Activated CD4-positive, alpha-beta memory T cell treated with anti-CD3 and anti-CD28 coated beads for 36 hours (primary cell): Measurements from ENCODE around the gene SOX6. TPM values are rescaled to one million over a fixed set of nuclear protein-coding genes. Genes with fewer than 3 reads are reported as not detected.

Source experiments
- CTCF ChIA-PET: fragments of 350-600 bp; sonication (Branson Sonifier 250); formaldehyde crosslinking; loops from one replicate; lab custom pipeline; 2021; ENCODE audit warnings: antibody characterized with exemption, inconsistent platforms; lab: Charles Lee
- POLR2A ChIA-PET: fragments of 350-600 bp; sonication (Branson Sonifier 250); formaldehyde crosslinking; loops from one replicate; lab custom pipeline; 2021; ENCODE audit warnings: antibody characterized with exemption; lab: Charles Lee
- DNase-seq: peaks from one replicate; pipeline ENCODE4 v3.0.0-alpha.2; 2020
- H3K27ac Mint-ChIP-seq: one replicate; pipeline ENCODE4 v1.8.0; 2021; ENCODE audit warnings: mixed read lengths
- H3K27me3 Mint-ChIP-seq: one replicate; pipeline ENCODE4 v1.8.0; 2021; ENCODE audit warnings: mixed read lengths
- H3K36me3 Mint-ChIP-seq: one replicate; pipeline ENCODE4 v1.8.0; 2021; ENCODE audit warnings: mixed read lengths
- H3K4me1 Mint-ChIP-seq: one replicate; pipeline ENCODE4 v1.8.0; 2021; ENCODE audit warnings: low read depth, mixed read lengths
- H3K4me3 Mint-ChIP-seq: one replicate; pipeline ENCODE4 v1.8.0; 2021; ENCODE audit warnings: mild to moderate bottlenecking, mixed read lengths
- H3K9me3 Mint-ChIP-seq: one replicate; pipeline ENCODE4 v1.8.0; 2021; ENCODE audit warnings: mixed read lengths
- intact Hi-C: fragments of 100-400 bp; cut with micrococcal nuclease; formaldehyde crosslinking; loops from one replicate; pipeline ENCODE4 v1.15.1; 2023
- total RNA-seq, 2 experiments: library from RNA; stranded (reverse); gene quantifications; one replicate each; pipeline ENCODE4 v1.2.3, GENCODE V29; 2021

Gene SOX6
- total RNA-seq, 2 experiments from 2014 or later: not detected

DNA sequence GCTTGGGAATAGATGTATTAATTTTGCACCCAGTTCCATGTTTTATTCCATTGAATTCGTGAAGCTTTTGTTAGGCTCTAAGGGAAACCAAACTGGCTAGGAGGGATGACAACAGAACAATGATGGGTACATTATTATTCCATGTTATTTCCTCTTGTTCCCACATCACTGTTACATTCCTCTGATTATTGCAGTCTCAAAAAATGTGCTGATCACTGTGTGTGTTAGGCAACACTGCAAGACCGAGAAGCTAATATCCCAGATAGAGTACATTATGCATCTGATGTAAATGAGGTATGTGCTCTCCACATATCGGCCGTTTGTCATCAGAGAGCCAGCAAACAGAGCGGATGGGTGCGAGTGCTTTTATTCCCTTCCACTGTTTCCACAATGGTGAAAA lies 327.9 kb downstream of the SOX6 start:
- ChIA-PET CTCF (no interaction called here), POLR2A (no interaction called here)
- no peak overlapping the region for H3K4me3 Mint-ChIP-seq
- H3K27ac Mint-ChIP-seq: no peak overlapping the region
- intact Hi-C loops: no loop called here
- H3K4me1 Mint-ChIP-seq: no peaks in the 10 kb centered on the region
- no peaks in the 10 kb centered on the region for H3K27me3 Mint-ChIP-seq
- no peak for DNase-seq
- H3K36me3 Mint-ChIP-seq: no peaks in the 10 kb centered on the region
- no peaks in the 10 kb centered on the region for H3K9me3 Mint-ChIP-seq

DNA sequence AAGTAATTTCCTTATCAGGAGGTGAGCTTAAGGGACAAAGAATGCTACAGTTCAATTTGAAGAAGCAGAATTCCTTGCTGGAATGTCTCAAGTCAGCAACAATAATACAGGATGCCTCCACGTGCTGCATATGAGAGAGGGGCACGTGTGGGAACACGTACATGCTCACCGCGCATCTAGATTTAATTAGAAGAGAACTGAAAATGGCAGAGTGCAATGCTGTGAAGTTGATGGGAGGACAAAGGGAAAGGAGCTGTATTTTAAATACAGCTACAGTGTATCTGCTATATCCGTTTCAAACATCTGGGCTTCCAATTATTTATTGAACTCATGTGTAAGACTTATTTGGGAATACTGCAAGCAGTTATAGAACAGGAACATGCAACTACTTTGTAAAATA lies 328.7 kb downstream of the SOX6 start:
- intact Hi-C loops: no loop called here
- DNase-seq: no peak
- no peaks in the 10 kb centered on the region for H3K27me3 Mint-ChIP-seq
- CTCF ChIA-PET: no interaction called here
- POLR2A ChIA-PET: no interaction called here
- H3K9me3 Mint-ChIP-seq: no peaks in the 10 kb centered on the region
- H3K36me3 Mint-ChIP-seq: no peaks in the 10 kb centered on the region
- no peak overlapping the region for H3K27ac Mint-ChIP-seq
- no peak overlapping the region for H3K4me3 Mint-ChIP-seq
- H3K4me1 Mint-ChIP-seq: no peaks in the 10 kb centered on the region

- Mint-ChIP-seq H3K27ac (no peak overlapping the region), H3K9me3 (no peaks in the 10 kb centered on the region), H3K27me3 (no peaks in the 10 kb centered on the region), H3K4me1 (no peaks in the 10 kb centered on the region), H3K4me3 (no peak overlapping the region), H3K36me3 (no peaks in the 10 kb centered on the region)
- ChIA-PET CTCF (no interaction called here), POLR2A (no interaction called here)
- intact Hi-C loops: no loop called here
- DNase-seq: no peak
Measured at GRCh38 chr11:16026849-16027248, 329.5 kb downstream of the SOX6 start.

DNA sequence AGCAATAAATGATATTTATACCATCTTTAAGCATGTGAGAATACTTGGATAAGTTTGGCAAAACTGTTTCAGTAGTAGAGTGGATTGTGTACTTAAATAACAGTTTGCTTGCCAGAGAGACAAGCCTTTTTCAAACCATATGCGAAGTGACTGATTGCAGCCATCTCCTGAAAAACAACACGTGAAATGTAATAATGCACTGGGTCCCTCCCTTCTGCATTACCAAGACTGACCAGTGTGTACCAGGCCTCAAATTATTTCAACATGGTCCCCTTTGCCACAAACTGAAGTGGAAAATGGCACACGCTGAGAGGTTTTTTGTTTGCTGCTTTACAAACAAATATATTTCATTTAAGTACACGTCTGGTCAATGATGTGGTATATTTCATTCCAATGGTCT lies 337.4 kb downstream of the SOX6 start:
- no peaks in the 10 kb centered on the region for H3K27me3 Mint-ChIP-seq

DNA sequence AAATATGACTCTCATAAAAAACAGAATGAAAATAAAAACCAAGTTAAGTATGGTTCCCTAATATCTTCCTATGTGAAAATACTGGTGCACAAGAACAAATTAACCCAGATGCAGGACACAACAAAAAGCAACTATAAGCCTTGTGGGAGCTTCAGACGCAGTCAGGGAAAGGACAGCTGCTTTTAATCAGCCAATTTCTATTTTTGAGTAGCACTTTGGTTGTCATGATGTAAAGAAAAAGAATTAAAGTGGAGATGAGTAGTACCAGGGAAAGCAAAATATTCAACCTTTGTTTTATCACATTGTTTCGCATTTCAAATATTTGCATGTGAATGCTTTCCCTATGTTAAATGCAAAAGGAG lies 339.9 kb downstream of the SOX6 start:
- Mint-ChIP-seq H3K27ac (no peak overlapping the region), H3K9me3 (no peaks in the 10 kb centered on the region), H3K4me3 (no peak overlapping the region), H3K4me1 (no peaks in the 10 kb centered on the region), H3K27me3 (no peaks in the 10 kb centered on the region), H3K36me3 (no peaks in the 10 kb centered on the region)
- DNase-seq: no peak
- CTCF ChIA-PET: no interaction called here
- POLR2A ChIA-PET: no interaction called here
- intact Hi-C loops: no loop called here

More for the DNA sequence above, 337.4 kb downstream of the SOX6 start:
- H3K4me3 Mint-ChIP-seq: no peak overlapping the region
- POLR2A ChIA-PET: no interaction called here
- CTCF ChIA-PET: no interaction called here
- no peaks in the 10 kb centered on the region for H3K36me3 Mint-ChIP-seq
- H3K4me1 Mint-ChIP-seq: no peaks in the 10 kb centered on the region
- no peaks in the 10 kb centered on the region for H3K9me3 Mint-ChIP-seq
- H3K27ac Mint-ChIP-seq: no peak overlapping the region
- intact Hi-C loops: no loop called here
- DNase-seq: no peak

- POLR2A ChIA-PET: no interaction called here
- DNase-seq: no peak
- Mint-ChIP-seq H3K4me3 (no peak overlapping the region), H3K36me3 (no peaks in the 10 kb centered on the region), H3K9me3 (no peaks in the 10 kb centered on the region), H3K27me3 (no peaks in the 10 kb centered on the region), H3K27ac (no peak overlapping the region), H3K4me1 (no peaks in the 10 kb centered on the region)
- intact Hi-C loops: no loop called here
- CTCF ChIA-PET: no interaction called here
Measured at GRCh38 chr11:16015741-16016467, 340.4 kb downstream of the SOX6 start.

- intact Hi-C loops: no loop called here
- ChIA-PET CTCF (no interaction called here), POLR2A (no interaction called here)
- no peak overlapping the region for H3K27ac Mint-ChIP-seq
- no peak overlapping the region for H3K4me3 Mint-ChIP-seq
- H3K36me3 Mint-ChIP-seq: no peaks in the 10 kb centered on the region
- H3K4me1 Mint-ChIP-seq: no peaks in the 10 kb centered on the region
- no peaks in the 10 kb centered on the region for H3K27me3 Mint-ChIP-seq
- H3K9me3 Mint-ChIP-seq: no peaks in the 10 kb centered on the region
- no peak for DNase-seq
Measured at GRCh38 chr11:16013649-16014275, 342.6 kb downstream of the SOX6 start.

DNA sequence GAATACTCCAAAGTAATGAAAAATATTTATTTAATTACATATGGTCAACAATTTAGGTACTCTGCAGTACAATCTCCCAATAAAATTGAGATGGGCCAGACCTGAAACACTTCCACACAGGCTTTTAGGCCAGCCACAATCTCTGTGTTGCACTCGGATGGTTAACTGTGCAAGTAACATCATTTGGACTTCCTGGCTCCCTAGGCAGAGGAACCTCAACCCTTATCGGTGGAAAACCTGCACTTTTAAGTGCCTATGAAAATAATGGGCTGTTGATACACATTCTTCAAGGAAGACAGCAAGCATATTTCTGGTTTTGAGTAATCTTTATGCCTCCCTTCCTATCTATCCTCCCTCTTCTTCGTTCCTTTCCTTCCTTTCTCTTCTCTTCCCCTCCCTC lies 343.1 kb downstream of the SOX6 start:
- H3K4me3 Mint-ChIP-seq: no peak overlapping the region
- no peak for DNase-seq
- CTCF ChIA-PET: no interaction called here
- intact Hi-C loops: no loop called here
- no peaks in the 10 kb centered on the region for H3K36me3 Mint-ChIP-seq
- H3K27ac Mint-ChIP-seq: no peak overlapping the region
- H3K4me1 Mint-ChIP-seq: no peaks in the 10 kb centered on the region
- H3K27me3 Mint-ChIP-seq: no peaks in the 10 kb centered on the region
- POLR2A ChIA-PET: no interaction called here
- H3K9me3 Mint-ChIP-seq: no peaks in the 10 kb centered on the region

DNA sequence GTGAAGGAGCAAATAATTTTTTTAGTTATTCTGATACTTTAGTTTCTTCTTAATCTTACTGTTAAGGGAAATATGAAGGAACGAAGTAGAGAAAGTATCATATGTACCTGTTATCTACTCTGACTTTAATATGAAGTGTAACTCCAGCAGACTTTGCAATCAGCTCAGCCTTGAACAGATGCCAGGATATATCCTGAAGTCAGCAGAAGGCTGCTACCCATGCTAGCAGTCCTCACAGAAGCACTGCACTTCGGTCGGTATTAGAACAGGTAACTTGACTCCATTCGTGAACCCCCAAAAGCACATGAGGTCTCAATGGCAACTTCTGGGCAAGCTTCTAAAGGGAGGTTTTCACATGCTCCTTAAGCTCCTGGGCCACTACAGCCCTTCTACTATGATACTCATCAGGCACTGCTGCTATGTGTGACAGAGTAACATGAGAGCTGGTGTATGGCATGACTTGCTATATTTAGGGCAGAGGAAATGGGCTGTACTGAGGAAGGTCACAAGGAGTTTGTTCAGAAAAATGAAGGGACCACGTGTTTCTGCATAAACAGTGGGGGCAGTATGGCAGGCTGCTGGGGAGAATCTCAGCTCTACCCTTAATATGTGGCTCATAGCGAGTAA lies 344.1 kb downstream of the SOX6 start:
- H3K27ac Mint-ChIP-seq: no peak overlapping the region
- no peaks in the 10 kb centered on the region for H3K9me3 Mint-ChIP-seq
- ChIA-PET CTCF (no interaction called here), POLR2A (no interaction called here)
- H3K4me3 Mint-ChIP-seq: no peak overlapping the region
- DNase-seq: no peak
- no peaks in the 10 kb centered on the region for H3K36me3 Mint-ChIP-seq
- intact Hi-C loops: no loop called here
- H3K4me1 Mint-ChIP-seq: no peaks in the 10 kb centered on the region
- no peaks in the 10 kb centered on the region for H3K27me3 Mint-ChIP-seq

- ChIA-PET CTCF (no interaction called here), POLR2A (no interaction called here)
- DNase-seq: no peak
- no peaks in the 10 kb centered on the region for H3K9me3 Mint-ChIP-seq
- intact Hi-C loops: no loop called here
- no peaks in the 10 kb centered on the region for H3K36me3 Mint-ChIP-seq
- H3K4me3 Mint-ChIP-seq: no peak overlapping the region
- no peak overlapping the region for H3K27ac Mint-ChIP-seq
- no peaks in the 10 kb centered on the region for H3K27me3 Mint-ChIP-seq
- H3K4me1 Mint-ChIP-seq: no peaks in the 10 kb centered on the region
Measured at GRCh38 chr11:16011396-16011795, 344.9 kb downstream of the SOX6 start.

GRCh38 chr11:16009021-16009420 lies 347.3 kb downstream of the SOX6 start:
- intact Hi-C loops: no loop called here

DNA sequence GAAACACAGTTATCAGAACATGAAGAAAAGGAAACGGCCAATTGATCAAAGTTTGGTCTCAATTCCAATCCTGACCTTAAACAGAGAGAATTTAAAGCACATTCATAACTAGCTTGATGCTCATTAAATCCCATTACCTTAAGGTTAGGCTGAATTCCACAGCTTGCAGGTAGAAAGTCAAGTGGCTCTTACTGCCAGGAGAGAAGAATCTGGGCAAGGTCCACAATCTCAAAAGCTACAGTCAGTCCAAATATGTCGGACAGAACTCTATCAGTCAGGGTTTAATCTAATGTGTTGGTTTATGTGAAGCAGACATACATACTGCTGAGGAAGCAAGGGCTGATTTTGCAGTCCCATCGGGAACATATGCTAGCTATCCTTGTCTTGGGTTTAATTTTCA lies 348.8 kb downstream of the SOX6 start:
- DNase-seq: no peak
- intact Hi-C loops: no loop called here
- Mint-ChIP-seq H3K9me3 (no peaks in the 10 kb centered on the region), H3K4me1 (no peaks in the 10 kb centered on the region), H3K36me3 (no peaks in the 10 kb centered on the region), H3K27ac (no peak overlapping the region), H3K4me3 (no peak overlapping the region), H3K27me3 (no peaks in the 10 kb centered on the region)
- ChIA-PET POLR2A (no interaction called here), CTCF (no interaction called here)

More at GRCh38 chr11:16009021-16009420, 347.3 kb downstream of the SOX6 start:
- DNase-seq: no peak
- H3K27ac Mint-ChIP-seq: no peak overlapping the region
- H3K36me3 Mint-ChIP-seq: no peaks in the 10 kb centered on the region
- POLR2A ChIA-PET: no interaction called here
- H3K27me3 Mint-ChIP-seq: no peaks in the 10 kb centered on the region
- H3K9me3 Mint-ChIP-seq: no peaks in the 10 kb centered on the region
- H3K4me3 Mint-ChIP-seq: no peak overlapping the region
- CTCF ChIA-PET: no interaction called here
- no peaks in the 10 kb centered on the region for H3K4me1 Mint-ChIP-seq

GRCh38 chr11:16002942-16003341 lies 353.4 kb downstream of the SOX6 start:
- H3K4me3 Mint-ChIP-seq: no peak overlapping the region
- H3K27ac Mint-ChIP-seq: no peak overlapping the region
- no peaks in the 10 kb centered on the region for H3K9me3 Mint-ChIP-seq
- POLR2A ChIA-PET: no interaction called here
- DNase-seq: no peak
- CTCF ChIA-PET: no interaction called here
- no peaks in the 10 kb centered on the region for H3K27me3 Mint-ChIP-seq
- H3K4me1 Mint-ChIP-seq: no peaks in the 10 kb centered on the region
- no peaks in the 10 kb centered on the region for H3K36me3 Mint-ChIP-seq
- intact Hi-C loops: no loop called here
